Esophagus (tissue), 2 donors: ENCODE results near the gene TRIP6. TPM values are rescaled to one million over a fixed set of nuclear protein-coding genes. Genes with fewer than 3 reads are reported as not detected.

ENCODE experiments used
- polyA plus RNA-seq, 2 donors: library from polyadenylated mRNA; stranded (reverse); fragments of 200-250 nt; gene quantifications; one replicate each; pipeline ENCODE4 v1.2.3, GENCODE V29; 2013
- donor health status: healthy with polysubstance abuse.
- donor health status: Bipolar disorder and iron deficiency.

The TRIP6 gene
- polyA plus RNA-seq, 2 donors: 39.4 to 75.0 TPM

Other genes starting within 250 kb of the TRIP6 start
- gene TFR2, start 225.8 kb upstream of the TRIP6 start, polyA plus RNA-seq: under 1 TPM; 0.41 to 0.53 TPM
- gene ACTL6B, start 210.9 kb upstream of the TRIP6 start, polyA plus RNA-seq: not detected
- gene GNB2, start 193.6 kb upstream of the TRIP6 start, polyA plus RNA-seq: 100 to 1,000 TPM; 147 to 284 TPM
- 10 to 100 TPM; 11.1 to 28.1 TPM for gene GIGYF1, start 173.1 kb upstream of the TRIP6 start, polyA plus RNA-seq
- gene POP7, start 161.3 kb upstream of the TRIP6 start, polyA plus RNA-seq: 10 to 100 TPM; 29.4 to 42.1 TPM
- under 1 TPM in 1 of 2 donors, not detected in 1; 0.04 TPM for gene EPO, start 146.9 kb upstream of the TRIP6 start, polyA plus RNA-seq
- gene ZAN, start 133.8 kb upstream of the TRIP6 start, polyA plus RNA-seq: under 1 TPM in 1 of 2 donors, not detected in 1; under 0.01 TPM
- 10 to 100 TPM; 12.8 to 15.7 TPM for gene EPHB4, start 39.9 kb upstream of the TRIP6 start, polyA plus RNA-seq
- 10 to 100 TPM; 13.8 to 23.0 TPM for gene SLC12A9, start 14.7 kb upstream of the TRIP6 start, polyA plus RNA-seq
- 100 to 1,000 TPM in 1 of 2 donors, 10 to 100 TPM in 1; 70.7 to 105 TPM for gene SRRT, start 7.7 kb downstream of the TRIP6 start, polyA plus RNA-seq
- gene UFSP1, start 22.3 kb downstream of the TRIP6 start, polyA plus RNA-seq: 1 to 10 TPM; 3.8 to 3.9 TPM
- 1 to 10 TPM in 1 of 2 donors, under 1 TPM in 1; 0.52 to 1.4 TPM for gene ACHE, start 28.5 kb downstream of the TRIP6 start, polyA plus RNA-seq
- under 1 TPM; 0.02 to 0.04 TPM for gene MUC3A, start 82.1 kb downstream of the TRIP6 start, polyA plus RNA-seq
- under 1 TPM; 0.13 to 0.28 TPM for gene MUC12, start 102.2 kb downstream of the TRIP6 start, polyA plus RNA-seq
- gene MUC17, start 152.7 kb downstream of the TRIP6 start, polyA plus RNA-seq: not detected
- gene TRIM56, start 218.1 kb downstream of the TRIP6 start, polyA plus RNA-seq: 10 to 100 TPM in 1 of 2 donors, 1 to 10 TPM in 1; 6.2 to 13.5 TPM